IPS-20b (cell line): ENCODE data around the gene ROBO3.

Experiments
- H3K27ac ChIP-seq: one replicate; pipeline ENCODE4 v1.5.1; 2013; ENCODE audit warnings: low read length
- H3K27me3 ChIP-seq: 2 replicates; pipeline ENCODE4 v1.6.1; 2013; ENCODE audit warnings: mild to moderate bottlenecking, low read length, inconsistent platforms; ENCODE audit not compliant: insufficient read depth
- H3K36me3 ChIP-seq: 2 replicates; pipeline ENCODE4 v1.6.1; 2013; ENCODE audit warnings: low read depth, mild to moderate bottlenecking, inconsistent platforms, low read length, moderate library complexity; ENCODE audit not compliant: insufficient read depth
- H3K4me1 ChIP-seq: 2 replicates; pipeline ENCODE4 v1.6.1; 2013; ENCODE audit warnings: mild to moderate bottlenecking, control low read depth, inconsistent platforms, low read length, moderate library complexity; ENCODE audit not compliant: insufficient read depth
- H3K4me3 ChIP-seq: 2 replicates; pipeline ENCODE4 v1.5.1; 2013; ENCODE audit warnings: mild to moderate bottlenecking, low read length, inconsistent platforms
- H3K9ac ChIP-seq: 2 replicates; pipeline ENCODE4 v1.6.1; 2013; ENCODE audit warnings: low read depth, mild to moderate bottlenecking, inconsistent platforms, low read length, moderate library complexity
- H3K9me3 ChIP-seq: 2 replicates; pipeline ENCODE4 v1.6.1; 2013; ENCODE audit warnings: mild to moderate bottlenecking, low read depth, low read length, inconsistent platforms; ENCODE audit not compliant: insufficient read depth

The ROBO3 gene

DNA sequence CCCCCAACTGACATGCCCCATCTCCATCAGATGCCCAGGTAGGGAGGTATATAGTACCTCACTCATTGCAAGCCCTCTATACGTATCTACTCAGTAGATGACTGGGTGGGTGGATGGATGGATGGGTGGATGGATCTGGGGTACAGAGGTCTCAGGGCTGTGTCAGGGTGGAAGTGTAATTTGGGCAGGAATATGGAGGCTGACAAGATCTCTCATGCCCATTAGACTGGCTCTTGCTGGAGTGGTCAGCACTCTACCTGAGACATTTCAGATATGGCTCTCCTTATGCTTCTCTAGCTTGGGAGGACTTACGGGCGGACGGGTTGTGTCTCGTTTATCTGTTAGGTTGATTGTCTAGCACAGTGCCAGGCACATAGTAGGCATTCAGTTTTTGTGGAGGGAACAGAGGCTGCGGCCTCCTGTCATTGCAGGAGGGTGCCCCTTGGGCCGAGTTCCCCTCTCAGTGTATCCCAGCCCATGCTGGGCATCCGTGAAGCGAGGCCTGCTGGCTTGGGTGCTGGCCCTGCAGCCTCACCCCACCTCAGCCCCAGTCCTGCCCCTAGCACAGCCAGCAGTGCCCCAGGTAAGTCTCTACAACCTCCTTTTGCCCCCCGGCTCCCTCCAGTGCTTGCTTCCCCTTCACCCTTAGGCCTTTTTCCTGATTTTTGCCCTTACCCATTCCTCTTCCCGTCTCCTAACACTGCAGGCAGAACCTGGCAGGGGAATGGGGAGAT is 13.7 kb downstream of the ROBO3 start:
- Histone ChIP-seq H3K4me1 (peaks cover 6% of the 10 kb centered on the region; the same call in 1 of the 2 replicates), H3K9me3 (no peaks in the 10 kb centered on the region), H3K4me3 (no peak overlapping the region), H3K27ac (no peak overlapping the region), H3K9ac (no peak overlapping the region), H3K36me3 (no peaks in the 10 kb centered on the region), H3K27me3 (peaks cover 35% of the 10 kb centered on the region)

DNA sequence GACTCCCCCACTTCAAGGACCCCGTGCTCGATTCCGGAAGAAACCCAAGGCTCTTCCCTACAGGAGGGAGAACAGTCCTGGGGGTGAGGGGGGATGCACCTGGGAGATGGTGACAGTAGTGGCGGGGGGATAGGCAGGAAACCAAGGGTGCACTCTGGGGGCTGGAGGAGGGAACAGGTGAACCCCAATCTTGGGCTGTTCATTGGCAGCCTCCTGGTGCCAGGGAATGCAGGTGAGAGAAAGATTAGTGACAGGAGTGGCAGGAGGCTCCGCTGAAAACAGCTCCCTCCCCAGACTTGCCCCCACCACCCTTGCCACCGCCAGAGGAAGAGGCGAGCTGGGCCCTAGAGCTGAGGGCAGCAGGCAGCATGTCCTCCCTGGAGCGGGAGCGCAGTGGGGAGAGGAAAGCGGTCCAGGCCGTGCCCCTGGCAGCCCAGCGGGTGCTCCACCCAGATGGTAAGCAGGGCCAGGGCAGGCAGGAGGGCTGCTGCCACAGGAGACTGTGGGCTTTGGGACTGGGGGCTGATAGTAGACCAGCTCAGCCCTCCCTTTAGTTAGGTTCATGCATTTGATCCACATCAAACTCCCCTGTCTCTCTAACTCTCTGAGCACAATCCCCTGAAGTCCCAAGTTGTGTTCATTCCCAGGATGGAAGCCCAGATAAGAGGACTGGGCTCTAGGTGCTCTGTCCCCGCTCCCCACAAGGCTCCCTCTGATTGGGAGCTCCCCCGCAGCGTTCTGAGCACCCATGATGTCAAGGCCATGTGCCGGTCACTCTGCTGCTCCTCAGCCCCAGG is 14.5 kb downstream of the ROBO3 start:
- Histone ChIP-seq H3K27me3 (peaks cover 33% of the 10 kb centered on the region), H3K36me3 (no peaks in the 10 kb centered on the region), H3K9ac (no peak overlapping the region), H3K4me1 (peaks cover 6% of the 10 kb centered on the region; the same call in 1 of the 2 replicates), H3K27ac (no peak overlapping the region), H3K4me3 (no peak overlapping the region), H3K9me3 (no peaks in the 10 kb centered on the region)

DNA sequence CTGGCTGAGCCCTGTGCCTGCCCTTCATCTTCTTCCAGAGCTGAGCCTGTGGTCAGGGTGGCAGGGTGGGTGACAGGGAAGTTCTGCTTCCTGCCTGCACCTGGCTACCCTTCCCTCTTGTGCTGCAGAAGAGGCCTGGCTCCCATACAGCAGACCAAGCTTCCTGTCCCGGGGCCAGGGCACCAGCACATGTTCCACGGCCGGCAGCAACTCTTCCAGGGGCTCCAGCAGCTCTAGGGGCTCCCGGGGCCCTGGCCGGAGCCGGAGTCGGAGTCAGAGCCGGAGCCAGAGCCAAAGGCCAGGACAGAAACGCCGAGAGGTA is 15.0 kb downstream of the ROBO3 start:
- Histone ChIP-seq H3K9ac (no peak overlapping the region), H3K4me1 (peaks cover 6% of the 10 kb centered on the region; the same call in 1 of the 2 replicates), H3K27me3 (peaks cover 29% of the 10 kb centered on the region)

DNA sequence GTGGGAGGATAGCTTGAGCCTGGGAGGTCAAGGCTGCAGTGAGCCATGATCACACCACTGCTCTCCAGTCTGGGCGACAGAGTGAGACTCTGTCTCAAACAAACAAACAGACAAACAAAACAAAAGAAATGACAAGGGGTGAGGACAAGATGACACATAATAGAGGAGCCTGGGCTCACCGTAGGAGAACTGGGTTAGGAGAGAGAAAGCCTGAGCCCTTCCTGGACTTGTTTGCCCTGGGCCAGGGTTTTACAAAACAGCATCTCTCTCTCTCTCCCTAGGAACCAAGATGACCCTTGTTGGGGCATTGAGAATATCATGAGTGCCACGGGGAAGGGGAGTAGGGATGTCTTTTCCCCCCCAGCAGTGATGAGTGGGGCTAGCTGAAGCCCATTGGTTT is 15.7 kb downstream of the ROBO3 start:
- Histone ChIP-seq H3K9ac (no peak overlapping the region), H3K4me1 (peaks cover 6% of the 10 kb centered on the region; the same call in 1 of the 2 replicates), H3K27ac (no peak overlapping the region), H3K27me3 (peaks cover 22% of the 10 kb centered on the region), H3K36me3 (no peaks in the 10 kb centered on the region), H3K9me3 (no peaks in the 10 kb centered on the region), H3K4me3 (no peak overlapping the region)

More for the DNA sequence above, 15.0 kb downstream of the ROBO3 start:
- no peak overlapping the region for H3K4me3 ChIP-seq
- H3K9me3 ChIP-seq: no peaks in the 10 kb centered on the region
- no peaks in the 10 kb centered on the region for H3K36me3 ChIP-seq
- H3K27ac ChIP-seq: no peak overlapping the region

DNA sequence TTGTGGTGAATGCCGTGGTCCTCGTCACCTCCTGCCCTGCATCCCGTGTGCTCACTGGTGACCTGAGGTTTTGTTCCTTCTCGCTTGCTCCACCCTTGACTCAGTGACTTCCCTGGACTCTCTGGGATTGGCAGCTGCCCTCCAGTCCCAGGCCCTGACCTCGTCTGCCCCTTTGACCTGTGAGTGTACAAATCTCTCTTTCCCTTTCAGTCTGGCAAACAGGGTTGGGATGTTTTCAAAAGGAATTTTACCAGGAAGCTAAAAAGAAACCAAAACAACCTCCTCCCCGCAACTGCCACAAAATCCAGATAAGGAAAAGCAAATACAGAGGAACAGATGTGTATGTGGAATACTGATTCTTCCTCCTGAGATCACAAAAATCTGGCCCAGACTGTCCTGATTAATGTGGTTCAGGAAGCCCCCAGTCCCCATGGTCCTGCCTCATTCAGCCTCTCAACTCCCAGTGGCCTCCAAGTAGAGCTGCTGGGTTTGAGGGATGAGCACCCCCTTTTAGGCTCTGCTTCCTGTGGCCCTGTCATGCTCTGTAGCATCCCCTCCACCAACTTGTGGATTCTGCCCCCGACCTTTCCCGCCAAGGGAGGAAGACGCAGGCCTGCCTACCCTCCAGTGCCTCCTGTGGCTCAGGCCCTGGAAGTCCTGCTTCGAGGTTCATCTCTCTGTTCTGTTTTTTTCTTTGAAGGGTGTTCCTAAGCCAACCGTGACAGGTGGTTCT is 17.3 kb downstream of the ROBO3 start:
- Histone ChIP-seq H3K27ac (no peak overlapping the region), H3K9ac (no peak overlapping the region), H3K9me3 (no peaks in the 10 kb centered on the region), H3K36me3 (no peaks in the 10 kb centered on the region), H3K27me3 (peaks cover 16% of the 10 kb centered on the region), H3K4me3 (no peak overlapping the region), H3K4me1 (no peaks in the 10 kb centered on the region; the same call in 1 of the 2 replicates)

DNA sequence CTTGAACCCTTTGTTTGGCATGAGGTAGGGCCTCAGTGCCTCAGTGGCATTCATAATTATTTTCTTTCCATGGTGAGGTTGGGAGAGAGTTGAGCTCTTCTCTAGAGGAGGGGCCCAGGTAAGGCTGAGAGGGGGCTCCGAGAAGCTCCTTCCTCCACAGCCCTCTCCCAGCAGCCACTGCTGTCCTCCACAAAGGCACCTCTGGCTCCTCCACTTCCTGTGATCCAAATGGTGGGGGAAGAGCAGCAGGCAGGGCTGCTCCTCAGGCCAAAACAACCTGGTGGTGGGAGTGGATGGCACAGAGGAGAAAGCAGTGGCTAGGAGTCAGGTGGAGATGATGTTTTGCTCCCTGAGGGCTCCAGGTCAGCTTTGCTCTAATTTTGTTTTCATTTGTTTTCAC is 19.1 kb downstream of the ROBO3 start:
- H3K36me3 ChIP-seq: no peaks in the 10 kb centered on the region
- H3K4me3 ChIP-seq: no peak overlapping the region
- H3K4me1 ChIP-seq: no peaks in the 10 kb centered on the region

DNA sequence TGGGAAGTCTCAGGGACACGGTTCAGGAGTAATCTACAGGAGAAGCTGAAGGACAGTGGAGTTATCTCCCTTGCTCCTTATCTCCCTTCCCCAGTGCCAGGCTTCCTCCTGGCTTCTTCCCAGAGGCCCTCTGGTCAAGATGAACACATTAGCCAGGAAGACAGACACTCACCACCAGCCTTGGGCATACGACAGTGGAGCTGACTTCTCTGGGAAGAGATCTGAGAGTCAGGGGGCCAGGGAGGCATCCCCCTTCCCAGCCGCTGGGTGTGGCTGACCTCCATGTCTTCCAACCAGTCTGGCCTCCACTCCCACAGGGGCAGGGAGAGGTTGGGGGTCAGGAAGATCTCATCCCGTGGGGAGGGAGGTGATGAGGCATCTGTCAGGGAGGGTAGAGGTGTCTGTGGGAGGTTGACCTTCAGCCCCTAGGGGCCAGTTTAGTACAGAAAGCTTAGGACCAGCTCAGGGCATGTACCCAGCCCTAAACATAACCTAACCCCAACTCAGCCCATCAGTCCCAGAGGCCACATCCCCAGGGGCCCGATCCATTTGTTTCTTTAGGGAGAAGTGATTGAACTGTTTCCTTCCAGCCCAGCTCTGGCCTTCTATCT is 19.7 kb downstream of the ROBO3 start:
- Histone ChIP-seq H3K4me3 (no peak overlapping the region), H3K36me3 (no peaks in the 10 kb centered on the region), H3K9ac (no peak overlapping the region), H3K9me3 (no peaks in the 10 kb centered on the region), H3K4me1 (no peaks in the 10 kb centered on the region), H3K27ac (no peak overlapping the region), H3K27me3 (peaks cover 33% of the 10 kb centered on the region)

More for the DNA sequence above, 19.1 kb downstream of the ROBO3 start:
- Histone ChIP-seq H3K9ac (no peak overlapping the region), H3K27me3 (peaks cover 27% of the 10 kb centered on the region), H3K9me3 (no peaks in the 10 kb centered on the region), H3K27ac (no peak overlapping the region)

DNA sequence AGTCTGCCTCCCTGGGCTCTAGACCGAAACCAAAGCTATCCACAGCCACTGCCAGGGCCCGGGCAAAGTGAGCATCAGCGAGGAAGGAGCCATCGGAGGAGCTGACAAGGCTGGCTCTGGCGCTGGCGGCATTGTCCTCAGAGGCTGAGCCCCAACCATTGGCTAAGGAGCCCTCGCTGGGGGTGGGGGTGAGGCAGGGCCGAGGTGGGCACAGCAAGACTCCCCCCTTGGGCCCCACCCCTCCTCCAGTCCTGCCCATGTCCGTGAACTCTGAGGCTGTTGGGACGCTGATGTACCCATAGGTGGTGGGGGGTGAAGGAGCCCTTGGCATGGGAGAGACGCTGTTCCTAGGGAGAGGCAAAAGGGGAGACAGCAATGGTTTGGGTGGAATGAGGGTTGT is 21.2 kb downstream of the ROBO3 start:
- Histone ChIP-seq H3K36me3 (no peaks in the 10 kb centered on the region), H3K27ac (no peak overlapping the region), H3K9ac (no peak overlapping the region), H3K27me3 (peaks cover 33% of the 10 kb centered on the region), H3K9me3 (no peaks in the 10 kb centered on the region), H3K4me3 (no peak overlapping the region), H3K4me1 (no peaks in the 10 kb centered on the region)

DNA sequence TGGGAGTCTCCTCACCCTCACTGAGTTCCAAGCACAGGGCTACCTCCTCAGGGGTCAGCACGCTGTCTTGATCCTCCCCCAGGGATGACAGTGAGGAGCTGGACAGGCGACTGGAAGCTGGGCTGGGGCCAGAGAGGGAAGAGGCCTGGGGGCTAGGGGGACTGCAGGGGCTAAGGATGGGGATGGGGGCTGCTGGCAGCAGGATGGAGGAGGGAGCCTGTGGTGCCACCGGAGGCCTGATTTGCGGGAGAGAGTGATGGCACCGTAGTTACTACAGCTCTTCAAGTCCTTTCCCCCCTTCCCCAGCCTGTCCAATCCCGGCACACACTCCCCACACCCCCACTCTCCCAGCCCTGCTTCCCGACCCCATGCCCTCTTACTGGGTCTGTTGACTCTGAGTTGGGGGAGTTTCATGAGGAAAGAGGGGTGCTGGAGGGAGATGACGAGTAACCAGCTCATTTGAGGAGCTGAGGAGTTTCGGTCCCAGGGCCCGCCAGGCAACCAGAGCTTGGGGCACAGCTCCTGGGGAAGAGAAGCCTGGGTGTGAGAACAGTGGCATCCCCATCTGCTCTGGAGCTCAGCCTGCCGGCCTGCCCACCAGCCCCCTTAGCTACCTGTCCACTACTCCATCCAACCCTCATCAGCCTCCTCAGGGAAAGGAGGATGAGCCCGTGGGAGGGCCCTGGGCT is 21.9 kb downstream of the ROBO3 start:
- Histone ChIP-seq H3K4me1 (no peaks in the 10 kb centered on the region), H3K27me3 (peaks cover 33% of the 10 kb centered on the region)

DNA sequence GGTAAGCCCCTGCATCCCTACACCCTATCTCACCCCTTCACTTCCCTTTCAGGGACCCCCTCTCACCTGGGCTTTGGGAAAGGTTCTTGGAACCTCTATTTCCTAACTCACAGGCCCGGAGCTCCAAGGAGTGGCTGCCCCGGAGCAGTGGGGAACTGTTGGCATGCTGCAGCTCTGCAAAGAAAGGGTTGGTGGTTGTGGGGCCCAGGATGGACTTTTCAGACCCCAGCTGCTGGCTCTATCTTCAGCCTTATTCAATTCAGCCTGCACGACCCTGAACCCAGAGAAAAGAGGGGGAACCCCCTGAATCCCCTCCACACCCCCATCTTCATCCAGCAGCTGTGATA is 22.4 kb downstream of the ROBO3 start:
- Histone ChIP-seq H3K27me3 (peaks cover 35% of the 10 kb centered on the region), H3K9ac (no peak overlapping the region), H3K4me1 (no peaks in the 10 kb centered on the region), H3K9me3 (no peaks in the 10 kb centered on the region), H3K4me3 (no peak overlapping the region), H3K36me3 (no peaks in the 10 kb centered on the region), H3K27ac (no peak overlapping the region)

More for the DNA sequence above, 21.9 kb downstream of the ROBO3 start:
- Histone ChIP-seq H3K9me3 (no peaks in the 10 kb centered on the region), H3K4me3 (no peak overlapping the region), H3K27ac (no peak overlapping the region), H3K9ac (no peak overlapping the region), H3K36me3 (no peaks in the 10 kb centered on the region)
